ENCODE results near the gene TLE4.

Gene TLE4

DNA sequence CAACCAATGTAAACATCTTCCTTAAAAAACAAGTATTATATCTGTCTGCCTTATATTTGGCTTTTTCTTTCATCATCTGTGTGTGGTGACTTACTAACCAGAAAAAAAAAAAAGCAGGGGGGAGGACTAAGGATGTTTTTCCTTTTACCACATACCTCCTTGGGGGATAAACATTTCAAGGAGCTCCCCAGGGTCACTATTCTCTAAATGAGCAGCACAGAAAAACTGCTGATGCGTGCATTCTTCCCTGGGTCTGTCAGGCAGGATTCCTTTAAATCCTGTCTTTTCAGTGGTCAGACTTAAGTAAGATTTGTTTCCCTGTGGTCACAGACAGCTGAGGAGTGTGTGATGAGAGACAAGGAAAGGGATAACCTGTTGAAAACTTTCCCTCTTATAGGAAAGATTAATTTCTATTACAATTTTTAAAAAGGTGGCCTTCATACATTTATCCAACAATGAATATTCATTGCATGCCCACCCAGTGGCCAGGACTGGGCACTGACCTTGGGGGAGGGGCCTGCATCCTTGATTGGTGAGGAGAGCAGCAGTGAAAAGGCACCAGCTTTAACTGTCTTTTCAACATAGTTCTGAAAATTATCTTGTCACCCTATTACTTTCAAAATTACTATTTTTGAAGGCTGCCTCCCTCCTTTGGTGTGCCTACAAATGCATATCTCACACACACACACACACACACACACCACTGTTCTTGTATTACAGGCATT is 123.1 kb downstream of the TLE4 start:
- peak; percentile 98 for DNase-seq

DNA sequence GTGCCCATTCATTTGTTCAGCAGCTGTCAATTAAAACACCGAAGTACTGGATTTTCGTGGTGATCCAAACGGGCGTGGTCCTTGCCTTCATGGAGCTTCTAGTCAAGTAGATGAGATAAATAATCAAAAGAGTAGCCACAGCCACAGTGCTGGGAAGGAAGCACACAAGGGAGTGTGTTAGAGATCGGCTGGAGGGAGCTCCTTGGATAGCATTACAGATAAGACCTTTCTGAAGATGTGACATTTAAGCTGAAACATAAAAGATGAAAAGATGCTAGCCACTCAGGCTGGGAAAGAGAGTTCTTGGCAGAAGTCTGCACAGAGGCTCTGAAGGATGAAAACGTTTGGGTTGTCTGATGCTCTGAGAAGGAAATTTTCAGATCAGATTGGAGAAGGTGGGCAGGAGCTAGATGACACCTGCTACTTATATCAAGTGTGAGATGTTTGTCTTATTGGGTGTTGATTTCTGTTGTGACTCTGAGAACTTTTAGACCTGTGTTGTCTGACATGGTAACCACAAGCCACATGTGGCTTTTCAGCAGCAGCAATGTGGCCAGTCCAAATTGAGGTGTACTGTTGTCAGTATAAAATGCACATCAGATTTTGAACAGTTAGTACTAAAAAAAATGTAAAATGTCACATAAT is 123.9 kb downstream of the TLE4 start:
- DNase-seq = no peak

DNA sequence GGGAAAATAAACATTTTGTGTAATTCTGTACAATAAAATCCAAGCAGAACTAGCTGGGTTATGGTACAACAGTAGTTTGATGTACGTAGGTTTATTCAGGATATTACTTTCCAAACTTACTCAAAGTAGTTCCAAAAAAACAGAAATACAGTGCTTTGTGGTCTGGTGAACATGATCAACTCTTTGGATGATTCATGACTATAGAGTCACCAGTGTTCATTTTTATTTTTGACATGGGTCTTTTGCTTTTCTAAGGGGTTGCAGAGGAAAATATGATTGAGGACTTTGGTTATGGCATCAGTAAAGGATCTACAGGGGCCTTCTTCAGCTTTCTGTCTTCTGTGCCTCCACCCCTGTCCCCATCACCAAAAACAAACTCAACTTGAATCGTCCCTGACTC is 127.2 kb downstream of the TLE4 start:
- no peak for DNase-seq

DNA sequence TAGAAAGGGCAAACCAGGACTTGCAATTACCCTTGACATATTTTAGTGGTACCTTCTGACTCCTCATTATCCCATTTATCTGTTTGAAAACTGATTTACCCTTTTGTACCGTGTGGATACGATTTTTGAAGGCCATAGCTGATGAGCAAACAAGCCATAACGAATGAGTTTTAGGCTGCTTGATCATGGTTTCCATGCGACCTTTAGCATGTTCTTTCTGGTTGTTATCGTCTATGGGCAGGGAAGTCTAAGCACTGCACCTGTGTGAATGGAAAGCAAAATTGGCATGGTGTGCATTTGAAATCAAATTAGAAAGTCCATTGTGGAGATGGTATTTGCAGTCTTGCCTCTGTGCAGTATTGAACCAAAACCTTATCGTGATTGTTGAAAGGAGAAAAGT is 127.7 kb downstream of the TLE4 start:
- DNase-seq = no peak

DNA sequence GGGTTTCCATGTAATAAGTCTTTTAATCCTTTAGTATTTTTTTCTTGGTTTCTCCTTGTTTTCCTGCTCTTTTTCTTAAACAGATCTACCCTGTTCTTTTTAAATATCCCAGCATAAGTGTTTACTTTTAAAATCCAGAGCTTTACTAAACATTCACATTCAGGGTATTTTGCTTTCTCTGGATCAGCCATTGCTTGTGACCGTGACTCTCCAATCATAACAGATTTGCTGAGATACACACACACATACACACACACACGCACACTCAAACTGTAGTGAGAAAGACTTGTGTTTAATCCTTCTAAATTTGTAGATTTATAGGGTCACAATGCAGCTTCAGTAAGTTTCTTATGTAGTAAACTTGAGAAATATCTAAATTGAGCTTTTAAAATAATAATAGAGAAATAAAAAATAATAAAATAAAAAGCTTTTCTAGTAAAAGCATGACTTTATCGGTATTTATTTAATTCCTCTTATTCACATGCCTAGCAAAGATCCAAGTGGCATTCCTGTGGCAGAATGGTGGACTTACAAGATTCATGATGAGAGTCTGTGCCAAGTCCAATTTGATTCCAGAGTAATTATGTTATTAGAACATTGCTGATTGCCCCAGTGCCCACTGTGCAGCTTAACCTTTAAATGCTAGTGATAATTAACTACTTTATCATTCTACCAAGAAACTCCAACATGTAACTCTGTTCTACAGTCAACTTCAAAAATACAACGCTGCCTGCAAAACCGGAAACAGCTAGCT is 129.0 kb downstream of the TLE4 start:
- no peak for DNase-seq

DNA sequence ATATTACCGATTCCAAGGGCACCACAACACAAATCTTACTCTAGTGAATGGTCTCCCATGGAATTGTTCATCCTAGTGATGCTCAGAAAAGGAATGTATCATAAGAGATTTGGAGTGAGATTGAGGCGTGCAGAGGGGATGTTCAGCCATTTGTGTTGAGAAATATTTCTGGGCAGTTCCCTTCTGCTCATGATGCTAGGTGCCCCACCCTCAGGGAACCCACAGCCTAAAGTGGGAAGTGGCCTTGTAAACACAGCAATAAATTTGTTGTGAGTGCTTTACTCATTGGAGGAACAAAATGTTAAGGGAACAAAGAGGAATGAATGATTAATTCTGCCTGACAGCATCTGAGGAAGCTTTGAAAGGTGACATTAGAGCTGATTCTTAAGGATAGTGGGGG is 129.9 kb downstream of the TLE4 start:
- no peak for DNase-seq

DNA sequence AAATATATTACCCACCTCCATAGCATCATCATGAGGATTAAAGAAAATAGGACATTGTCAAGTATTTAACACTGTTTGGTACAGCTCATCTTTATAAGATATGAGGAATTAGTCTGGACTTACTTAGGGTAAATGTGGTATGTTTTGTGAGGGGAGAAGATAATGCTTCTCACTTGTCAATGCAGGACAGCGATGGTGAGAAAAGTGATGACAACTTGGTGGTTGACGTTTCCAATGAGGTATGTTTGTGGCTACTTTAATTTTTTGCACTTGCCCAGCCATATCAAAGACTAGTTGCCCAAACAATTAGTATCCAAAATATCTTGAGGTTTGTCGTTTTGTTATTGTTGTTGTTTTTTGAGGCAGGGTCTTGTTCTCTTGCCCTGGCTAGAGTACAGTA is 133.9 kb downstream of the TLE4 start:
- DNase-seq = no peak

DNA sequence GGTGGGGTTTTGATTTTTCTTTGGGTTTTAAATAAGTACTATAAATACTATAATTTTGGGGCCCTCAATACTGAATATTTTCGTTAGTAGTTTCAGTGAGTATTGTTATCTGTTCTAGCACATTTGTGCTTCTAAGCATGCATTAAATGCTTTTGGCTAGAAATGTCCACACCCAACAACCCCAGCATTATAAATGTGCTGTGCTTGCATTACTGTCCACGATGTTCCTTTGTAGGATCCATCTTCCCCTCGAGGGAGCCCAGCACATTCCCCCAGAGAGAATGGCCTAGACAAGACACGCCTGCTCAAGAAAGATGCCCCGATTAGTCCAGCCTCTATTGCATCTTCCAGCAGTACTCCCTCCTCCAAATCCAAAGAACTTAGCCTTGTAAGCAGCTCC is 134.7 kb downstream of the TLE4 start:
- DNase-seq = no peak

DNA sequence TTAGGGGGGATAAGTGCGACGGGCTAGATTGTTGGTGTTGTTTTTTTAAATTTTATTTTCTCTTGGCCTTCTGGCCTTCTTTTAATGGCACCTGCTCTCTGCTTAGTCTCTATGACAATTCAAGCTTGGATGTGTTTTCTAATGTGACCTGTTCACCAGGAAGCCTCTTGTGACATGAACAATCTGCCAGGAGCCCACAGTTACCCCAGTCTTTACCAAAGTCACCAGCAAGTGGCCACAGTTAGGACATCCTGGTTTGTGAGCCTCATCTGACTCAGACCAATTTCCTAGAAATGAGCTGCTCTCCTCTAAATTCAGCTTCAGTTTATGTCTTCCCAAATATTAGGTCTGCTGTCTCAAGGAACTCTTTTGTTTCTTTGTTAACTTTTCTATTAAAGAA is 135.8 kb downstream of the TLE4 start:
- DNase-seq = no peak

DNA sequence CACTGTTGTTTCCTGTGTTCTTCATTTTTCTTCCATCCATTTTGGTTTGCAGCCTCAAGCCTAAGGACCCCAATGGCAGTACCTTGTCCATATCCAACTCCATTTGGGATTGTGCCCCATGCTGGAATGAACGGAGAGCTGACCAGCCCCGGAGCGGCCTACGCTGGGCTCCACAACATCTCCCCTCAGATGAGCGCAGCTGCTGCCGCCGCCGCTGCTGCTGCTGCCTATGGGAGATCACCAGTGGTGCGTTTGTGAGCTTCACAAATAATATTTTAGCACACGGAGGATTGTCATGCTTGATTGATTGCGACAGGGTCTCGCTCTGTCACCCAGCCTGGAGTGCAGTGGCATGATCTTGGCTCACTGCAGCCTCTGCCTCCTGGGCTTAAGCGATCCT is 136.8 kb downstream of the TLE4 start:
- no peak for DNase-seq

DNA sequence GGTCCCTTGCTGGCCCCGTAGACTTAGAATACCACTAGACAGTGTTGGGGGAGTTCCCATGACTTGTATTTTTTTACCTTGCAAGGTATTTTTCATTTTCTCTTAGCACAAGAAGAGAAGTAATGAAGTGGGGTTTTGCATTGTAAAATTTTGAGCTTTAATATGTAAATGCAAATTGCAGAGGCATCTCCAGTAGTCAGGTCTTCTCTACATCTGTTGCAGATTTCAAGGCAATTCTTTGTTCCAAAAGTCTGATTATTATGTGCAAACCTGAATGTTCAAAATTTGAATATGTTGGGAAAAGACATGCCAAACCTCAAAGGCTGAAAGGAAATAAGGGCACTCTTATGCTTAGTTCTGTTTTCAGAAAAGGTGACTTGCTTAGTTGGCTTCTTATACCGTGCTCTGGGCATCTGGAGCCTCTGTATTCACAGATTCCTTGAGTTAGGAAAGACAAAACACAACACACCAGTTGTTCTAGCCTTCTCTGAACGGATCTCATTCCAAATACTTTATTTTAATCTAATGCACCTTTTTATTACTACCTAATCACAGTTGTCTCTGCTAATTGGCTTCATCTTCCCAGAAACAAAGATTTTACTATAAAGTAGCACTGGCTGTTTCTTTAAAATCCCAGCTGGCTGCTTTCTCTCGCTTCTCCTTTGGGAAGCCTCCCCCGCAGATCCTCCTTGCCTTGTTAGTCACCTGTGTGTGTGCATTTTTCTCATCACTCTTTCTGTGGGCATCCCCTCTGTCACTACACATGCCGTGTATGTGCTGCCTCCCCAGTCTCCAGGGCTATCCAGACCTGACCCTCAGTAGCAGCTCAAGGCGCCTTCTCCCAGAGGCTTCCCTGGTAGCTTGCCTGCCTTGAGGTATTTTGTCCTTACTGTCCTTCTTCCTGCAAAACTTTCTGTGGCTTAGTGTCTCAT is 138.2 kb downstream of the TLE4 start:
- no peak for DNase-seq

DNA sequence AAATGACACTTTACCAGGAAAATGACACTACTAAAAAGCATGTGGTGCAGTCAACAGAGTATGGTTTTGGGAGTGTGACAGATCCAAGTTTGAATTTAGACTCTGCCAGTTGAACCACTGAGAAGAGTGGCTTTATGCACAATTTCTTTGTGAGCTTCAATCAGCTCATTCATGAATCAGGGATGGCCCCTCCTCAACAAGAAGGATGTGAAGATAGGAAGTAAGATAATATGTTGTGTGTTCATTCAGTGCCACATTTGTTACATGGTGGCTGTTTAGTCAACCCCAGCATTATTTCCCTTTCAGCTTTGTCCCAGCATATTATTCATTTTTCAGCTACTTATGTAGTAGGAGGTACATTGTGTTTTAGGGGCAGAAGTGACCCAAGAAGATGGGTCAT is 140.1 kb downstream of the TLE4 start:
- DNase-seq = no peak

DNA sequence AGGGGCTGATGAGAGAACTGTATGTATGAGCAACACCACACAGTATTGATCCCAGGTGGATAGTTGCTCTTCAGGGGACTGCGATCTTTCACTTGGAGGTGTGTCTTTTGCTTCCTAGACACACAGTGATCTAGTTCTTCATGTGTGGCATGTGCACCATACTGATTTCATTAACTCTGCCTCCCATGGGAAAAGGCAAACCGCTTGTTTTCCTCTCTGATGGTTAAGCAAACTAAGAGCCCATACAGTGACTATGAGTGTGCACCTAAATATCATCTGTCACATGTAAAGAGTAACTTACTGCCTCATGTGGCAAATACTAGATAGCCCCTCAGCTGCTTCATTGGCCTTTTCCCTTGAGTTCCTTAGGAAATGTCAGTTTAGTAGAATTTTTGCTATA is 147.3 kb downstream of the TLE4 start:
- peak; percentile 28 for DNase-seq

DNA sequence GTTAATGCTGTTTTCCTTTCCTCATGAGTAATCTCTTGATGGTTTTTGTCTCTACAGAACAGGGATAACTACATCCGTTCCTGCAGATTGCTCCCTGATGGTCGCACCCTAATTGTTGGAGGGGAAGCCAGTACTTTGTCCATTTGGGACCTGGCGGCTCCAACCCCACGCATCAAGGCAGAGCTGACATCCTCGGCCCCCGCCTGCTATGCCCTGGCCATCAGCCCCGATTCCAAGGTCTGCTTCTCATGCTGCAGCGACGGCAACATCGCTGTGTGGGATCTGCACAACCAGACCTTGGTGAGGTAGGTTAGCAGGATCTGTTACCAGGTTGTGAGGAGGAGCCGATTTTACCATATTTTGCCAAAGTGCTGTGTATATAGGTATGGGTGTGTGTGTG is 148.2 kb downstream of the TLE4 start:
- no peak for DNase-seq

DNA sequence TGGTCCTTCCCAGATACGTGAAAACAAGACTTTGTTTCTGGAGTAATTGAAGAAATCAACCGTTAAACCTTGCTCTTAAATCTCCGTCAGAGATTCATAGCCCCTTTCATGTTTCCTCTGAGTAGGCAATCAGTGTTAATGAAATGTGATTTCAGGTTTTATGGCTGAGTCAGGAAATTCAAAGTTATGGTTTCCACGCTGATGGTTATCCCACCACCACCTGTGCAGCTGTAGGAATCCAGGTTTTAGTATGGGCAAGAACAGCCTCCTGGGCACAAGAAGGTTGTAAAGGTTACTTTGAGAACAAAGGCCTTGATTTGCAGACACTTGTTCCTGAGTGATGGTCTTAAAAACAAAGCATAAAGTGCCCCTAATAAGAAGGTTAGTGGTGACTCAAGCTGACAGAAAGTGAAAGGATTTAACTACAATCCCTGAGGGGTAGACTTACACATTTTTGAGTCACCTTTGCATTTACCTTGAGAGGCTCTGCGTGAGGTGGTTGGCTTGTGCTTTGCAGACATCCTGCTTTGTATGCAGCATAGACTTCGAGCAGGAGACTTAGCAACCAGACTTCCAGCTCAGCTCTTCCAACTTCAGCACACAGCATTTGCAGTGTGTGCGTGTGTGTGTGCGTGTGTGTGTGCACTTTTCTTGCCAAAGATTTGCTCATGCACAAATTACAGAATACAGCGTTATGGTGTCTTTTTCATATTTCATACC is 159.6 kb downstream of the TLE4 start:
- no peak for DNase-seq

DNA sequence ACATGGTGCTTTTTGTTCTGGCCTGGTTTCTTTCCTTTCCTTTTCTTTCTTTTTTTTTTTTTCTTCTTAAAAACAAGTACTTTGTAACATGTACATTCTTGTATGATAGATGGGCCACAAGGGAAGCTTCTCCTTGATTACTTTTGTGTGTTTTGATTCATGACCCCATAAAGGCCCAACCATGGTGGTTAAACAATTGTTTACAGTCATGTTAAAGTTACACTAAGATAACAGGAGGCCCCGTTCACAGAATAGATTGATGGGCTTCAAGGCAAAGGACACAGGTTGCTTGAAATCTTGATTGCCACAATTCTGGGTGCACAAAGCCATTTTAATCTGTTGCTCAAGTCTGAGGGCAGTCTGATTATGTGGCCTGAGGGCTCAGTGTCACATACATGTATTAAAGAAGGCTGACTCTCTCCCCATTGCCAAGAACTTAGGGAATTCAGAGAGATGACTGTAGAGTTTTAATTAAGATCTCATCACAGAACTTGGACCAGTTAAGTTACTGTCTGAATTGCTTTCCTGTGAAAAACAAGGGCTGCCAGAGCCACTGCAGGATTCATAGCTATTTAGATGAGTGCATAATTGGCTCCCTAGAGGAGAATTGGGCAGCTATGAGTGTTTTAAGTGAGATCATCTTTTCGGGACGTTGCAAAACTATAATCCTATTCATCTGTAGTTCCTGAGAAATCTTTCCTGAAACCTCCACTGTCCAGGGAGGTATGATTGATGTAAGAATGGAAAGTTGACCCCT is 163.4 kb downstream of the TLE4 start:
- peak; percentile 19 for DNase-seq

DNA sequence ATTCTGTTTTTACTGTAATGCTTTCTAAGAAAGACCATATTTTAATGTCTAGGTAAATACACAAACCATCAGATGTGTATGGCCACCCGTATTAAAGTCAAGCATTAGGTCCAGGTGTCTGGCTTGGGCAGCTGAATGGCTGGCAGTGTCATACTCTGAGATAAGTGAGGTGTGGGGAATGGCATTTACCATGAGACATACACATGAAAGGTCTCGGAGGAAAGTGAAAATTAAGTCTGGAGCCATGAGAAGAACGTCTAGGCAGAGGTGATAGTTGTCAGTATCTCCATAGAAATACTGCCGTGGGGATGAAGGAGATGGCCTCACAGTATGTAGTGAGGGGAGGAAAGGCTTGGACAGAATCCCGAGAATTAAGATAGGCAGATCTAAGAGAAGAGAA is 164.3 kb downstream of the TLE4 start:
- no peak for DNase-seq

DNA sequence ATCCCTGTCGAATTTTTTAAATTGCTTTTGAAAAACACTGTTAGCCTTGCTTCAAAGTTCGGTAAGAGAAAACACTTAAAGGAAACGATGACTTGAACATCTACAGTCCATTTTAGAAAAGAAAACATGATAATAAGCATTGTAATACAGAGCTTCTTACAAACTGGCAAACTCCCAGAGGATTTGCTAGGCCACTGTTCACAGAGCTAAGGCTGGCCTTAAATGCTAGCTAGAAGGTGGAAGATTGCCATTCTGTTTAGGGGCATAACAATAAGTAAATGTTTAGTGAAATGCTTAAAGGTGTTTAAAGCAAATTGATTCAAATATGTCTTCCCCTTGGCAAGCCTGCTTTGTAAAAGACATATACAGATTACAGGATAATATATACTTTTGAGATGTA is 169.6 kb downstream of the TLE4 start:
- no peak for DNase-seq

DNA sequence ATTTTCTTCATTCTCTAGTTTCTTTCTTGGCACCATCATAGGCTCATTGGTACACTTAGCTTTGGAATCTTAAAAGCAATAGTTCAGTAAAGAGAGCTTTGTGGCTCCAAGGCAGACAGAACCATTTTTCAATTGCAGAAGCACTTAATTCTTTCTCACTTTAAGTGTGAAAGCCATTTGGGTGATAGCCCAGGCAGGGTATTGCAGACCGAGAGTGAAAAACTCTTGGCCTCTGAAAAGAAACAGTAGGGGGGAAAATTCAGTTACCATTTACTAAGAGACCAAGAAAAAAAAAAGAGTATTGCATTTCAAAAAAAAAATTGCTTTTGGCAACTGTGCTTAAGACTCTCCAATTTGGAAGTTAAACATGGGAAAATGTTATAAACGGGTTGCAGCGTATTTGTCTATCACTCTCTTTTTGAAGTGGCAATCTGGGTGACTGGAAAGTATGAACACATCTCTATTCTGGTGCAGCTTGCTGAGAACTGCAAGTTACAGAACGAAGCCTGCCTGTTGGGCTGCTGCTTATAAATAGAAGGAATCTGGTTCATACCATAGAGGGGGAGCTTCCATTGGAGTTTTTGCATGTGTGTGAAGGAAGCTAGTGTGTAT is 170.5 kb downstream of the TLE4 start:
- DNase-seq = no peak

DNA sequence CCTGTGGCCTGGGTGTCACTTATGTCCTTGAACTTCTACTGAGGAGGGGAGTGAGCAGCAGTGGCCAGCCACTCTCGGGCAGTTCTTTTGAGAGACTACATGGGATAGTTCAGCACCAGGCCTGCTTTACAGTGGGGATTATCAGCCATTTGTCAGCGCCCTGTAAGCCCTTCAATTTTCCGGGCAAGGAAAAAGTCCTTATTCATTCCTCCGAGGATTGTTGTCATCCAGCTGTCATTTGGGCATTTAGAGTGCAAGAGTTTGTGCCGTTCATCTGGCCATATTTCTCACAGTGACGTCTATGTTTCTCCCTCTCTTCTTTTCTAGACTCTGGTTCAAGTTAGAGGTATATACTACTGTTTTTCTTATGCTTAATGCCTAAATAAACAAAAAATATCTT is 172.8 kb downstream of the TLE4 start:
- DNase-seq = no peak

DNA sequence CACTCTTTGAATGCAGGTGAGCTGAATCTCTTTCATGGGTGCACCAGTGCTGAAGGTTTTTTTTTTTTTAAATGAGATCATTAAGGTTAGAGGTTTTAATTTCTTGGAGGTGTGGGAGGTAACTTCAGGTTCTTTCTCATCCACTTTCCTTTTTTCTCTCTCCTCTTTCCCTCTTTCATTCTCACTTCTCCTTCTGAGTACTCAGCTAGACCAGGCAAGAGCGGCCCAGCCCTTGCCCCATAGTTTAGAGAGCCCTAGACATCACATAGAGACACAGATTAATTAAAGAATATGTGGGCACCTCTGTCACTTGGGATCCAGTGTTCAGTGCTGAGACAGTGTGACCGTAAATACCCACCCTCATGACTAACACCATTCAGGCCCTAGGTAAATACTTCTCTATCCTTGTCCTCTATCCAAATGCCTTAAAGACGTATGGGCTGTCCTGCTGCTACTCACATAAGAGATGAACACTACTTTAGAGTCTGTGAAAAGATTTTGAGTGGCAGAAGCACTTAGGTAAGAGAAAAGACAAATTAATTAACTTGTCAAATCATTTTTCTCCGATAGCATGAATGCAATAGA is 174.1 kb downstream of the TLE4 start:
- no peak for DNase-seq
